ENCODE data around the gene FGF3. TPM values are rescaled to one million over a fixed set of nuclear protein-coding genes. Genes with fewer than 3 reads are reported as not detected.

FGF3 gene
- total RNA-seq (not detected), polyA plus RNA-seq (not detected)
- long read RNA-seq, donor 1 = 0 reads
- long read RNA-seq, donor 2 = 0 reads
- long read RNA-seq, donor 3 = 0 reads
- long read RNA-seq, donor 4 = 0 reads
- long read RNA-seq, donor 5 = 0 reads

DNA sequence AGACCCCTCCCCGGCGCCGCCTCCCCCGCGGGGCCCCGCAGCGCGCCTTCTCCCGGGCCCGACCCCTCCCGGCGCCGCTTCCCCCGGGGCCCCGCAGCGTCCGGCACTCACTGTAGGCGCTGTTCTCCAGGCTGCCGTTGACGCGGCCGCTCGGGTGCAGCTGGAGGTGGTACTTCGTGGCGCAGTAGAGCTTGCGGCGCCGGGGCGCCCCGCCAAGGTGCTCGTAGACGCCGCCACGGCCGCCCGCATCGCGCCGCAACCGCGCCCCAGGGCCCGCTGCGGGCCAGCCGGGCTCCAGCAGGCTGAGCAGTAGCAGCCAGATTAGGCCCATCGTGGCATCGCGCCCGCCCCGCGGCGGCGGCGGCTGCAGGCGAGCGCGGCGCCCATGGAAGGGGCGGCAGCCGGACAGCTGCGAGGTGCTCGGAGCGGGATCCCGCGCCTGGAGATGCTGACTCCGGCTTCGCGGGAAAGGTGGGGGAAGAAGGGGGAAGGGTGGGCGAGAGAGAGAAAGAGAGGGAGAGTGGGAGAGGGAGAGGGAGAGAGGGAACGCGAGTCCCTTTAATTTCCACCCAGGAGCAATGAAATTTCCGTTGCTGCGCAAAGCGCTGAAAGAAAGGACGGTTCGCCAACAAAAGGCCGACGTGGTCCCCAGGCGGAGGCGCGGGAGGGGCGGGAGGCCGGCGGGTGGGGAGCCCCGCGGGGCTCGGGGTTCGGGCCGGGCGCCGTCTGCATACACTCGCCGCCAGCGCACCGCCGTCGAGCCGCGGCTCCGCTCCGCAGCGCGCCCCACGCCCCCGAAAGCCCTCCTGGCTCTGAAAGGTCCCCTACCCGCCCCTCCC, at the start of gene FGF3:
Gene FGF3 (minus strand): TSS at position 814 of the 839 bp plus-strand sequence. CDS start 483 bp downstream, at position 331.
- Histone ChIP-seq H3K9me3 (ENCODE audit: control insufficient read depth in 4 of 4, insufficient read depth in 3 of 4, low read length in 3 of 4) (peaks cover 0 to 2% (median 0%) of the 10 kb centered on the region in 4 donors), H3K9ac (ENCODE audit: insufficient read depth in 1 of 2, low read length in 2 of 2) (no peak within 1 kb of the TSS), H3K4me1 (ENCODE audit: control insufficient read depth in 5 of 5, insufficient read depth in 5 of 5, low read length in 5 of 5) (no peaks in the 10 kb centered on the region), H3K4me3 (no peak within 1 kb of the TSS), H3K27ac (ENCODE audit: low read depth in 1 of 2, low read length in 1 of 2) (no peak within 1 kb of the TSS), H3K27me3 (ENCODE audit: control insufficient read depth in 3 of 3, insufficient read depth in 3 of 3, low read length in 2 of 3) (peaks cover 26 to 77% (median 49%) of the 10 kb centered on the region in 3 donors), H3K36me3 (ENCODE audit: control insufficient read depth in 4 of 4, insufficient read depth in 4 of 4, low read length in 4 of 4) (no peaks in the 10 kb centered on the region)
- 2 to 3% methylated on average over 89 to 105 of the region's 105 CpGs for WGBS, 2 donors
- no peak for DNase-seq
- ATAC-seq (ENCODE audit: insufficient read depth, low FRiP score) = no peak
- TF ChIP-seq, protein P1, sequence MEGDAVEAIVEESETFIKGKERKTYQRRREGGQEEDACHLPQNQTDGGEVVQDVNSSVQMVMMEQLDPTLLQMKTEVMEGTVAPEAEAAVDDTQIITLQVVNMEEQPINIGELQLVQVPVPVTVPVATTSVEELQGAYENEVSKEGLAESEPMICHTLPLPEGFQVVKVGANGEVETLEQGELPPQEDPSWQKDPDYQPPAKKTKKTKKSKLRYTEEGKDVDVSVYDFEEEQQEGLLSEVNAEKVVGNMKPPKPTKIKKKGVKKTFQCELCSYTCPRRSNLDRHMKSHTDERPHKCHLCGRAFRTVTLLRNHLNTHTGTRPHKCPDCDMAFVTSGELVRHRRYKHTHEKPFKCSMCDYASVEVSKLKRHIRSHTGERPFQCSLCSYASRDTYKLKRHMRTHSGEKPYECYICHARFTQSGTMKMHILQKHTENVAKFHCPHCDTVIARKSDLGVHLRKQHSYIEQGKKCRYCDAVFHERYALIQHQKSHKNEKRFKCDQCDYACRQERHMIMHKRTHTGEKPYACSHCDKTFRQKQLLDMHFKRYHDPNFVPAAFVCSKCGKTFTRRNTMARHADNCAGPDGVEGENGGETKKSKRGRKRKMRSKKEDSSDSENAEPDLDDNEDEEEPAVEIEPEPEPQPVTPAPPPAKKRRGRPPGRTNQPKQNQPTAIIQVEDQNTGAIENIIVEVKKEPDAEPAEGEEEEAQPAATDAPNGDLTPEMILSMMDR (IDR thresholded peaks at IDR 0.05; ENCODE audit: control extremely low read depth, extremely low read depth) = no peak

DNA sequence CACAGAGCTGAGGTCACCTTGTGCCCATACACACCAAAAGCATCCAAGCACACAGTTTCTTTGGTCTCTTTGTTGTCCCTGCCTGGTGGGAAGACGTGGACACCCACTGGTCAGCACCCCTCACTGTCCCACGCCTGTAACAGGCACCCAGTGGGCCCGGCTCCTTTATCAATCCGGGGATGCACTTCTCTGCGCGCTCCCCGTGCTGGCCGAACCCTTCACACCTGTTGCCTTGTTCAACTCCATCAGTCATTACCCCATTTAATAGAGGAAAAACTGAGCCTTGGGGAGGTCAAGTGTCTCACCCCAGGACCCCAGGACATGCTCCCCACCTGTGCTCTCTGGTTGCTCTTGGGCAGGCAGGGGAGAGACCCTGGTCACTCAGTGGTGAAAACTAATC, 49.7 kb upstream of the FGF3 start:
- no peak for DNase-seq
- ATAC-seq (ENCODE audit: insufficient read depth, low FRiP score) = no peak
- Histone ChIP-seq H3K9me3 (ENCODE audit: control insufficient read depth in 4 of 4, insufficient read depth in 3 of 4, low read length in 3 of 4) (peaks cover 0 to 4% (median 0%) of the 10 kb centered on the region in 4 donors), H3K4me1 (ENCODE audit: control insufficient read depth in 5 of 5, insufficient read depth in 5 of 5, low read length in 5 of 5) (no peaks in the 10 kb centered on the region), H3K4me3 (no peak overlapping the region), H3K9ac (ENCODE audit: insufficient read depth in 1 of 2, low read length in 2 of 2) (no peak overlapping the region), H3K27ac (ENCODE audit: low read depth in 1 of 2, low read length in 1 of 2) (no peak overlapping the region), H3K36me3 (ENCODE audit: control insufficient read depth in 4 of 4, insufficient read depth in 4 of 4, low read length in 4 of 4) (no peaks in the 10 kb centered on the region), H3K27me3 (ENCODE audit: control insufficient read depth in 3 of 3, insufficient read depth in 3 of 3, low read length in 2 of 3) (peaks cover 0 to 3% (median 3%) of the 10 kb centered on the region in 3 donors)
- TF ChIP-seq, protein P1 (IDR thresholded peaks at IDR 0.05; ENCODE audit: control extremely low read depth, extremely low read depth) = no peak
- 87 to 90% methylated on average over 8 of the region's 8 CpGs for WGBS, 2 donors

- peaks cover 0 to 4% (median 0%) of the 10 kb centered on the region in 4 donors for H3K9me3 ChIP-seq (ENCODE audit: control insufficient read depth in 4 of 4, insufficient read depth in 3 of 4, low read length in 3 of 4)
- H3K4me1 ChIP-seq (ENCODE audit: control insufficient read depth in 5 of 5, insufficient read depth in 5 of 5, low read length in 5 of 5) = no peaks in the 10 kb centered on the region
- no peak overlapping the region for H3K9ac ChIP-seq (ENCODE audit: insufficient read depth in 1 of 2, low read length in 2 of 2)
- H3K4me3 ChIP-seq = no peak overlapping the region
- TF ChIP-seq, protein P1 (IDR thresholded peaks at IDR 0.05; ENCODE audit: control extremely low read depth, extremely low read depth) = no peak
- H3K27me3 ChIP-seq (ENCODE audit: control insufficient read depth in 3 of 3, insufficient read depth in 3 of 3, low read length in 2 of 3) = peaks cover 0 to 3% (median 3%) of the 10 kb centered on the region in 3 donors
- ATAC-seq (ENCODE audit: insufficient read depth, low FRiP score) (no peak), DNase-seq (no peak)
- WGBS, 2 donors = 32 to 34% methylated on average over 41 of the region's 41 CpGs
- H3K27ac ChIP-seq (ENCODE audit: low read depth in 1 of 2, low read length in 1 of 2) = no peak overlapping the region
- no peaks in the 10 kb centered on the region for H3K36me3 ChIP-seq (ENCODE audit: control insufficient read depth in 4 of 4, insufficient read depth in 4 of 4, low read length in 4 of 4)
Measured at GRCh38 chr11:69868006-69868810, 49.0 kb upstream of the FGF3 start.
